MCF 10A (cell line): ENCODE measurements around the gene ZNF892. TPM values are rescaled to one million over a fixed set of nuclear protein-coding genes. Genes with fewer than 3 reads are reported as not detected.

Experiments
- BruUV-seq: library from RNA; stranded (reverse); fragments of 400-500 nt; replicated peaks from 2 replicates; lab custom pipeline; 2021; lab: Mats Ljungman, UMichigan
- CTCF ChIA-PET: fragments of 300-600 bp; sonication (Branson Sonifier 250); formaldehyde crosslinking; extraction: SDS; loops from one replicate; lab custom pipeline; 2021; ENCODE audit warnings: antibody characterized with exemption, inconsistent platforms; lab: Yijun Ruan, JAX
- POLR2A ChIA-PET: fragments of 300-600, 350-650 bp; sonication (Branson Sonifier 250); formaldehyde crosslinking; extraction: SDS; loops from one replicate; lab custom pipeline; 2020; ENCODE audit warnings: antibody characterized with exemption, inconsistent platforms; lab: Yijun Ruan, JAX
- DNase-seq: peaks from one replicate; pipeline ENCODE4 v3.0.0-alpha.2; 2018; ENCODE audit not compliant: unreplicated experiment
- H3K27ac Mint-ChIP-seq: one replicate; pipeline ENCODE4 v1.8.0; 2022; ENCODE audit warnings: mild to moderate bottlenecking, low read depth, mixed read lengths; ENCODE audit not compliant: unreplicated experiment
- H3K27me3 Mint-ChIP-seq: one replicate; pipeline ENCODE4 v1.8.0; 2022; ENCODE audit warnings: mixed read lengths; ENCODE audit not compliant: insufficient read depth, unreplicated experiment
- H3K36me3 Mint-ChIP-seq: one replicate; pipeline ENCODE4 v1.8.0; 2022; ENCODE audit warnings: mild to moderate bottlenecking, moderate library complexity, mixed read lengths; ENCODE audit not compliant: insufficient read depth, unreplicated experiment
- H3K4me1 Mint-ChIP-seq: one replicate; pipeline ENCODE4 v1.8.0; 2022; ENCODE audit warnings: mixed read lengths; ENCODE audit not compliant: insufficient read depth, unreplicated experiment
- H3K4me3 Mint-ChIP-seq: one replicate; pipeline ENCODE4 v1.8.0; 2022; ENCODE audit warnings: mild to moderate bottlenecking, moderate library complexity, mixed read lengths; ENCODE audit not compliant: unreplicated experiment
- H3K9me3 Mint-ChIP-seq: one replicate; pipeline ENCODE4 v1.8.0; 2022; ENCODE audit warnings: mixed read lengths; ENCODE audit not compliant: unreplicated experiment
- CTCF ChIP-seq: fragments of 200-600 bp; IDR thresholded peaks from one replicate; pipeline ENCODE4 v1.8.0; 2022; ENCODE audit warnings: antibody characterized with exemption, mild to moderate bottlenecking; ENCODE audit not compliant: unreplicated experiment
- intact Hi-C: fragments of 100-400 bp; cut with micrococcal nuclease; formaldehyde crosslinking; loops from 2 replicates; pipeline ENCODE4 v1.14.1; 2022
- total RNA-seq: library from RNA; stranded (reverse); gene quantifications from 2 replicates; pipeline ENCODE4 v1.2.3, GENCODE V29; 2022

The ZNF892 gene
- total RNA-seq, 1 experiment from 2014 or later, result 10.3 TPM

DNA sequence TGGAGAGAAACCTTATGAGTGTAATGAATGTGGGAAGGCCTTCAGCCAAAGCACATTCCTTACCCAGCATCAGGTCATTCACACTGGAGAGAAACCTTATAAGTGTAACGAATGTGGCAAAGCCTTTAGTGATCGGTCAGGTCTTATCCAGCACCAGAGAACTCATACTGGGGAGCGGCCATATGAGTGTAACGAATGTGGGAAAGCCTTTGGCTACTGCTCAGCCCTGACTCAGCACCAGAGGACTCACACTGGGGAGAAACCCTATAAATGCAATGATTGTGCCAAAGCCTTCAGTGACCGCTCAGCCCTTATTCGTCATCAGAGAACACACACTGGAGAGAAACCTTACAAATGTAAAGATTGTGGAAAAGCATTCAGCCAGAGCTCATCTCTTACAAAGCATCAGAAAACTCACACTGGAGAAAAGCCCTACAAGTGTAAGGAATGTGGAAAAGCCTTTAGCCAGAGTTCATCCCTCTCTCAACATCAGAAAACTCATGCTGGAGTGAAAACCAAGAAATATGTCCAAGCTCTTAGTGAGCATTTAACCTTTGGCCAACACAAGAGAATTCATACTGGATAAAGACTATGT is 7.8 kb downstream of the ZNF892 start:
- ChIA-PET POLR2A (no interaction called here), CTCF (interaction anchor here (0.5 to 10.2 kb wide), 2 partner anchors 16 to 155 kb away, joined by 4 to 97 read pairs; no protein-coding TSS in a partner anchor)
- no TSS peak for BruUV-seq
- Mint-ChIP-seq H3K36me3 (peaks cover 79% of the 10 kb centered on the region), H3K4me3 (no peak overlapping the region), H3K4me1 (no peaks in the 10 kb centered on the region), H3K27ac (no peak overlapping the region), H3K9me3 (peaks cover 52% of the 10 kb centered on the region), H3K27me3 (no peaks in the 10 kb centered on the region)
- no peak for TF ChIP-seq CTCF
- peak; percentile 4 for DNase-seq
- intact Hi-C loops, result no loop called here

DNA sequence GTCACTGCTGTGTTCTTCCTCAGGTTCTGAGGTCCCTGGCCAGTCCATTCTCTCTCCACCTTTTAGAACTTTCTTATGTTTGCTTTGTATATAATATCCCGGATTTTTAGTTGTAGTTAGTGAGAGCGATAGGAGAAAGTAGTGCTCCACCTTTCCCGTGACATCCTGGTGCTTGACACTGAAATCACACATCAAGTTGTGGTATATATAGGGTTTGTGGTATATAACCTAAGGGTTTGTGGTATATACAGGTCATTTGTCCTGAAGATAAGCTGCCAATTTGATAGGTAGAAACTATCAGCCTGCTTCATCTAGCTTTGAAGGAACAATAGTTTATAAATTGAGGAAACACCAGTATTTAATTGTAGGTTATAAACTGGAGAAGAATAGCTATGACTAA is 13.1 kb downstream of the ZNF892 start:
- no peak for DNase-seq
- Mint-ChIP-seq H3K9me3 (peaks cover 34% of the 10 kb centered on the region), H3K36me3 (peaks cover 37% of the 10 kb centered on the region), H3K27ac (no peak overlapping the region), H3K27me3 (no peaks in the 10 kb centered on the region), H3K4me1 (no peaks in the 10 kb centered on the region), H3K4me3 (no peak overlapping the region)
- ChIA-PET CTCF (interaction anchor here (0.6 to 10.2 kb wide), 4 partner anchors 11 to 96 kb away, joined by 3 to 97 read pairs (median 3); no protein-coding TSS in a partner anchor), POLR2A (interaction anchor here (0.6 kb wide), 1 partner anchor 22 kb away, joined by 3 read pairs; no protein-coding TSS in a partner anchor)
- no peak for TF ChIP-seq CTCF
- intact Hi-C loops, result no loop called here
- BruUV-seq, result no TSS peak

DNA sequence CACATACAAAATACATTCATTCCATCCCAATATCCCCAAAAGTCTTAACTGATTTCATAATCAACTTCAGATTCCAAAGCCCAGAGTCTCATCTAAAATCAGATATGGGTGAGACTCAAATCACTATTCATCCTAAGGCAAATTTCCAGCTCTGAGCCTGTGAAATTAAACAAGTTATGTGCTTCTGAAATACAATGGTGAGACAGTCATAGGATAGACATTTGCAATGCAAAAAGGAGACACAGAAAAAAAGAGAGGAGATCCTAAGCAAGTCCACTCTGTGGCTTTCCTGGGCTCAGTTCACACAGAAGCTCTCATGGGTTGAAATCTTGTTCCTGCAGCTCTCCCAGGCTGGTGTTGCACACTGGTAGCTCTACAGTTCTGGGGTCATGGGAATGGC is 18.3 kb downstream of the ZNF892 start:
- Mint-ChIP-seq H3K4me1 (no peaks in the 10 kb centered on the region), H3K27ac (no peak overlapping the region), H3K9me3 (peaks cover 18% of the 10 kb centered on the region), H3K4me3 (no peak overlapping the region), H3K36me3 (peaks cover 10% of the 10 kb centered on the region), H3K27me3 (no peaks in the 10 kb centered on the region)
- BruUV-seq, result no TSS peak
- ChIA-PET POLR2A (interaction anchor here (0.7 kb wide), 1 partner anchor 11 kb away, joined by 3 read pairs; no protein-coding TSS in a partner anchor), CTCF (interaction anchor here (0.5 to 1.6 kb wide), 4 partner anchors 53 to 890 kb away, joined by 3 to 4 read pairs (median 4); no protein-coding TSS in a partner anchor)
- intact Hi-C loops, result no loop called here
- TF ChIP-seq CTCF, result no peak
- no peak for DNase-seq

- Mint-ChIP-seq H3K4me3 (no peak overlapping the region), H3K4me1 (peaks cover 18% of the 10 kb centered on the region), H3K9me3 (peaks cover 7% of the 10 kb centered on the region), H3K27ac (peak overlapping the region; percentile 54), H3K27me3 (no peaks in the 10 kb centered on the region), H3K36me3 (no peaks in the 10 kb centered on the region)
- no TSS peak for BruUV-seq
- POLR2A ChIA-PET, result interaction anchor here (0.7 to 5.0 kb wide), 13 partner anchors 25 to 170 kb away, joined by 3 to 45 read pairs (median 5); partner anchors contain the start of genes FAHD2A and ZNF892
- intact Hi-C loops, result loop anchor here (1.0 to 5.0 kb wide), 4 partner anchors 84 to 498 kb away; partner anchors contain the start of gene FAHD2A
- peak; percentile 89 for DNase-seq
- CTCF ChIA-PET, result interaction anchor here (0.6 to 13.3 kb wide), 60 partner anchors 8 to 505 kb away, joined by 3 to 323 read pairs (median 5); partner anchors contain the start of genes FAHD2A and ZNF2
- peak; percentile 95 for TF ChIP-seq CTCF
These were observed 24.4 kb downstream of the ZNF892 start for GRCh38 chr2:95231723-95232122.
